Cardiac septum (tissue), 1 donor: ENCODE measurements around the gene LRRC42. TPM values are rescaled to one million over a fixed set of nuclear protein-coding genes. Genes with fewer than 3 reads are reported as not detected.
"Not testable (repeated sequence)": the region's sequence is repeated elsewhere in the genome, so short reads cannot be mapped to it uniquely, and the experiment has no call there.

Experiments used
- DNase-seq: peaks from one replicate; pipeline ENCODE4 v3.0.0-alpha.2; 2020; ENCODE audit warnings: low spot score
- intact Hi-C: fragments of 100-400 bp; cut with DNase I; formaldehyde crosslinking; loops from one replicate; pipeline ENCODE4 v1.14.0; 2022
- total RNA-seq: library from RNA; stranded (reverse); fragmentation: NEBNext Ultra II Directional; extraction: Animal tissue kit (Norgen Biotek cat#: 25700); gene quantifications from one replicate; pipeline ENCODE4 v1.2.1, GENCODE V29; 2021
- donor health status: DM: no; HTN: no; CAD: no.

Gene LRRC42
- total RNA-seq, 1 donor from 2014 or later = 19.1 TPM

- DNase-seq = no peak
- intact Hi-C loops = no loop called here
These were observed 13.6 kb downstream of the LRRC42 start for GRCh38 chr1:53959664-53960250.

GRCh38 chr1:53962395-53962794, 16.2 kb downstream of the LRRC42 start:
- no peak for DNase-seq
- intact Hi-C loops = no loop called here

- intact Hi-C loops = no loop called here
- DNase-seq = no peak
These were observed 17.3 kb downstream of the LRRC42 start for GRCh38 chr1:53963460-53963859.

- no peak for DNase-seq
- intact Hi-C loops = no loop called here
These were observed 18.0 kb downstream of the LRRC42 start for GRCh38 chr1:53964109-53964508.

GRCh38 chr1:53966794-53967193, 20.6 kb downstream of the LRRC42 start:
- intact Hi-C loops = no loop called here
- no peak for DNase-seq

GRCh38 chr1:53967409-53968124, 21.4 kb downstream of the LRRC42 start:
- DNase-seq = no peak
- intact Hi-C loops = no loop called here

- DNase-seq = no peak
- intact Hi-C loops = no loop called here
These were observed 22.0 kb downstream of the LRRC42 start for GRCh38 chr1:53968125-53968513.

GRCh38 chr1:53969323-53969722, 23.2 kb downstream of the LRRC42 start:
- DNase-seq, intact Hi-C loops: not testable (repeated sequence)

GRCh38 chr1:53971718-53972117, 25.6 kb downstream of the LRRC42 start:
- intact Hi-C loops = no loop called here
- no peak for DNase-seq

GRCh38 chr1:53975861-53976260, 29.7 kb downstream of the LRRC42 start:
- intact Hi-C loops = no loop called here
- no peak for DNase-seq

GRCh38 chr1:53979712-53980450, 33.7 kb downstream of the LRRC42 start:
- DNase-seq = no peak
- intact Hi-C loops = no loop called here

- intact Hi-C loops = no loop called here
- DNase-seq = no peak
These were observed 35.1 kb downstream of the LRRC42 start for GRCh38 chr1:53981220-53981619.

GRCh38 chr1:53982034-53982762, 36.0 kb downstream of the LRRC42 start:
- DNase-seq = no peak
- intact Hi-C loops = no loop called here

GRCh38 chr1:53982763-53983104, 36.6 kb downstream of the LRRC42 start:
- DNase-seq = no peak
- intact Hi-C loops = no loop called here

- intact Hi-C loops = no loop called here
- DNase-seq = no peak
These were observed 38.6 kb downstream of the LRRC42 start for GRCh38 chr1:53984726-53985125.

GRCh38 chr1:53986458-53986857, 40.3 kb downstream of the LRRC42 start:
- no peak for DNase-seq
- intact Hi-C loops = no loop called here

GRCh38 chr1:53987880-53988279, 41.7 kb downstream of the LRRC42 start:
- intact Hi-C loops = no loop called here

GRCh38 chr1:53992085-53992874, 46.1 kb downstream of the LRRC42 start:
- no peak for DNase-seq
- intact Hi-C loops = no loop called here

More at GRCh38 chr1:53987880-53988279, 41.7 kb downstream of the LRRC42 start:
- DNase-seq = no peak

GRCh38 chr1:53994516-53994915, 48.4 kb downstream of the LRRC42 start:
- intact Hi-C loops, DNase-seq: not testable (repeated sequence)
